ENCODE data around the gene CNTN5.

CNTN5 gene

GRCh38 chr11:99535819-99536218, 515.1 kb downstream of the CNTN5 start:
- in situ Hi-C loops (cut with MboI; ENCODE audit: low sequenced_read_pairs, unreplicated experiment) = no loop called here
- TF ChIP-seq, protein P1, sequence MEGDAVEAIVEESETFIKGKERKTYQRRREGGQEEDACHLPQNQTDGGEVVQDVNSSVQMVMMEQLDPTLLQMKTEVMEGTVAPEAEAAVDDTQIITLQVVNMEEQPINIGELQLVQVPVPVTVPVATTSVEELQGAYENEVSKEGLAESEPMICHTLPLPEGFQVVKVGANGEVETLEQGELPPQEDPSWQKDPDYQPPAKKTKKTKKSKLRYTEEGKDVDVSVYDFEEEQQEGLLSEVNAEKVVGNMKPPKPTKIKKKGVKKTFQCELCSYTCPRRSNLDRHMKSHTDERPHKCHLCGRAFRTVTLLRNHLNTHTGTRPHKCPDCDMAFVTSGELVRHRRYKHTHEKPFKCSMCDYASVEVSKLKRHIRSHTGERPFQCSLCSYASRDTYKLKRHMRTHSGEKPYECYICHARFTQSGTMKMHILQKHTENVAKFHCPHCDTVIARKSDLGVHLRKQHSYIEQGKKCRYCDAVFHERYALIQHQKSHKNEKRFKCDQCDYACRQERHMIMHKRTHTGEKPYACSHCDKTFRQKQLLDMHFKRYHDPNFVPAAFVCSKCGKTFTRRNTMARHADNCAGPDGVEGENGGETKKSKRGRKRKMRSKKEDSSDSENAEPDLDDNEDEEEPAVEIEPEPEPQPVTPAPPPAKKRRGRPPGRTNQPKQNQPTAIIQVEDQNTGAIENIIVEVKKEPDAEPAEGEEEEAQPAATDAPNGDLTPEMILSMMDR (IDR thresholded peaks at IDR 0.05; ENCODE audit: borderline replicate concordance, control extremely low read depth, extremely low read depth, insufficient read depth, missing control alignments) = no peak
- no peak for DNase-seq (ENCODE audit: low spot score)

- TF ChIP-seq, protein P1 (IDR thresholded peaks at IDR 0.05; ENCODE audit: borderline replicate concordance, control extremely low read depth, extremely low read depth, insufficient read depth, missing control alignments) = no peak
- in situ Hi-C loops (cut with MboI; ENCODE audit: low sequenced_read_pairs, unreplicated experiment) = no loop called here
- DNase-seq (ENCODE audit: low spot score) = no peak
These were observed 516.9 kb downstream of the CNTN5 start for GRCh38 chr11:99537681-99538080.

DNA sequence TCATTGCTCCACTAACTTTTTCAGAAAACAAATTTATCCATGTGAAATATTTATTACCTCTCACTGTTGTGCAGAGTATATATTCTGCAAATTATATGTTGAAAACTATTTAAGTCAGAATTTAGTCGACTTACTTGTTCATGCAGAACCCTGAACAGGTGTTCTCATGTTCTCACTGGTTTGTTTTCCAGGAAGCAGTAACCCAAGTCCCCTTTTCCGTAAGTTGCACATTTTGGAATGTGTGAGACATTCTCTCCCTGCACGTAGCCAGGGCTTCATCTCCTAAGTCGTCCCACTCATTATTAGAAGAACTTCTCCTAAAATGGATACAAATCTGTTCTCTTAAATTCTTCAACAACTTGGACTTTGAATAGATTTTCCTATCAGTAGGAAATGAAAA, 524.9 kb downstream of the CNTN5 start:
- DNase-seq (ENCODE audit: low spot score) = no peak
- TF ChIP-seq, protein P1 (IDR thresholded peaks at IDR 0.05; ENCODE audit: borderline replicate concordance, control extremely low read depth, extremely low read depth, insufficient read depth, missing control alignments) = no peak
- in situ Hi-C loops (cut with MboI; ENCODE audit: low sequenced_read_pairs, unreplicated experiment) = no loop called here

GRCh38 chr11:99548264-99548663, 527.5 kb downstream of the CNTN5 start:
- TF ChIP-seq, protein P1 (IDR thresholded peaks at IDR 0.05; ENCODE audit: borderline replicate concordance, control extremely low read depth, extremely low read depth, insufficient read depth, missing control alignments) = no peak
- DNase-seq (ENCODE audit: low spot score) = no peak
- in situ Hi-C loops (cut with MboI; ENCODE audit: low sequenced_read_pairs, unreplicated experiment) = no loop called here

DNA sequence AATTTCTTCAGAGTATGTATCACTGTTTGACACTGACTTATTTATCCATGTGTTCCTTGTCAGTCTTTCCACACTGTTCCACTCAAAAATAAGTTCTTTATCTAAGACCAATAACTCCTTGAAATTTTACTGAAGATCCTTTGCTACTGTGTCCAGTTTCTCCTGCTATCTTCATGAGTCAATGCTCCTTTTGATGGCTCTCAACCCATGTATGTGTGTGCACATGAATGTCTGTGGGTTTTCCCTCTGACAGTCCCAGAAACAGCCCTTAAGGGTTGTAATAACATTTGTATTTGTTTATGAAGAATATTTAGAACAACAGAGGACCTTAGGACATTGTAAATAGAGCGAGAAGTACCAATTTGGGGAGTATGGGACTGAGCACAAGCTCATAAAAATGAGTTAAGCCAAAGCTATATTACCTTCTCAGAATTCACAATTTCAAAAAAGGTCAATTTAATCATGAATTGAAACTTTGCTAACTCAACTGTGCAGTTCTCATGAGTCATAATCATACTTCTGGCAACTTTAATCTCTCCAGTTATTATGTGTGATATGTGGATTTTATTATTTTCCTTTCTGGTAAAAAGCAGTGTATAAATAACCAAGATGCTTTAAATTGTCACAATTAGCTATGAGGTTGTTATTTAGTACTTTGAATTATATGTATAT, 533.6 kb downstream of the CNTN5 start:
- TF ChIP-seq, protein P1 (IDR thresholded peaks at IDR 0.05; ENCODE audit: borderline replicate concordance, control extremely low read depth, extremely low read depth, insufficient read depth, missing control alignments) = no peak
- in situ Hi-C loops (cut with MboI; ENCODE audit: low sequenced_read_pairs, unreplicated experiment) = no loop called here
- no peak for DNase-seq (ENCODE audit: low spot score)

- in situ Hi-C loops (cut with MboI; ENCODE audit: low sequenced_read_pairs, unreplicated experiment) = no loop called here
- TF ChIP-seq, protein P1 (IDR thresholded peaks at IDR 0.05; ENCODE audit: borderline replicate concordance, control extremely low read depth, extremely low read depth, insufficient read depth, missing control alignments) = no peak
- no peak for DNase-seq (ENCODE audit: low spot score)
These were observed 534.7 kb downstream of the CNTN5 start for GRCh38 chr11:99555486-99555885.
